NCI-H187 treated with DMSO at 0.1 percent for 48 hours (cell line): ENCODE results near the gene GID8.

ENCODE experiments used
- DNase-seq: peaks from one replicate; lab custom pipeline; 2025; lab: John Stamatoyannopoulos, UW

The GID8 gene

GRCh38 chr20:62970307-62971210 is 32.6 kb downstream of the GID8 start:
- DNase-seq: no peak

- DNase-seq: no peak
These were observed 33.4 kb downstream of the GID8 start for GRCh38 chr20:62971211-62971949.

DNA sequence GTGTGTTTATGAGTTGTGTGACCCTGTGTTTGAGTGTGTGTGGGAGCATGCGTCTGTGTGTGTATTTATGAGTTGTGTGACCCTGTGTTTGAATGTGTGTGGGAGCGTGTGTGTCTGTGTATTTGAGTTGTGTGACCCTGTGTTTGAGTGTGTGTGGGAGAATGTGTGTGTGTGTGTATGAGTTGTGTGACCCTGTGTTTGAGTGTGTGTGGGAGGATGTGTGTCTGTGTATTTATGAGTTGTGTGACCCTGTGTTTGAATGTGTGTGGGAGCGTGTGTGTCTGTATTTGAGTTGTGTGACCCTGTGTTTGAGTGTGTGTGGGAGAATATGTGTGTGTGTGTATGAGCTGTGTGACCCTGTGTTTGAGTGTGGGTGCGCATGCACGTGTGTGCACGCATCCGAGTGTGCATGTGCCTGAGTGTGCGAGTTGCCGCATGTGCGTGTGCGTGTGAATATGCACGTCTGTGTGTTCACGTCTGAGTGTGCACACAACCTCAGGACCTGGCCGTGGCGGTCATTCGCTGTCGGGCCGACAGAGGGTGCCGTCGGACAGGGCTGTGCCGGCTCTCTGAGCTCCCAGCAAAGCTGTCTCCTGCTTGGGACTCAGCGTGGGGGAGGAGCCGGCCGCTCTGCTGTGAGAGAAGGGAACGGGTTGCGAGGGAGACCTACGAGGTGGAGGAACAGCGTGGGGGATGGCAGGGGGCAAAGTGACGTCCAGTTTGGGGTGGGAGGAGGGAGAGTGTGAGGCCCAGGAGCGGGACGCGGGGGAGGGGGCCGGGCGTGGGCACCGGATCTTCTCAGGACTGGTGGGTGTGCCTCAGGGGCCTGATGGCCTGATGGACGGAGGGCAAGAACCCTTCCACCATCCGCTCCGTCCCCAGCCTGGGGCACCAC is 34.2 kb downstream of the GID8 start:
- no peak for DNase-seq

DNA sequence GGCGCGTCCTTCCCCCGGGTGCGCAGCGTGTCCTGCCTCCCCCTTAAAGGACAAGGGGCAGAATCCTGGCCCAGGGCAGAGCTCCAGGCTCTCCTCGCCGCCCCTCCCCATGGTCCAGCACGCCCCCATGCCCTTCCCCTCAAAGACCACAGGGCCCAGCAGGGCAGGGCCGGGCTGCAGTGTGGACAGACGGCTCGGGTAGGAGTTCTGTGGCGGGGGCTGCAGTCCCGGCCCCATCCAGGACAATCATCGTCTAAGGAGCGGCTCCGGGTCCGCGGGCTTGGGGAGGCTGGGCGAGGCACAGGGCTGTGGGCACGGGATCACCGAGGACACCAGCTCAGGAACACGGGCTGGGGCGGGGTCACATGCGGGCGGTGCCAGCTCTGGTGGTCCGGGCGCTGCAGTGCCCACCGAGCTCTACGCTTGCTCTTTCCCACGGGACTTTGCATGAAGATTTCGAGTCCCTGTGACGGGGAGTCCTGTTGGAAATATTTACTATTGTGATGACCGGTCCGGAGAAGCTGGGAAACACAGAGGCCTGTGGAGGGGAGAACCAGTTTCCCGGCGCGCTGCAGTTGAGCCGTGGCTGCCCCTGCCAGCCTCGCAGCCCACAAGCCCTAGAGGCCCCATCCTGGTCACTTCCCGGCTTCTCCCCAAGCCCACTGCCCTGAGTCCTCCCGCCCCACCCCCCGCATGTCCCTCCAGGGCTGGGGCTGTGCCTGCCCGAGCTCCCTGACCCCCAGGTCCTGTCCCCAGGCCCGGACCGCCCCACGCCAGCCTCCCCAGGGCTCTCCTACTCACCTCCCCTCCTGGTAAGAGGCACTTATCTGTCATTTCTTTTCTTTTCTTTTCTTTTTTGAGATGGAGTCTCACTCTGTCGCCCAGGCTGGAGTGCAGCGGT is 35.1 kb downstream of the GID8 start:
- no peak for DNase-seq

- no peak for DNase-seq
These were observed 37.4 kb downstream of the GID8 start for GRCh38 chr20:62975251-62975760.

DNA sequence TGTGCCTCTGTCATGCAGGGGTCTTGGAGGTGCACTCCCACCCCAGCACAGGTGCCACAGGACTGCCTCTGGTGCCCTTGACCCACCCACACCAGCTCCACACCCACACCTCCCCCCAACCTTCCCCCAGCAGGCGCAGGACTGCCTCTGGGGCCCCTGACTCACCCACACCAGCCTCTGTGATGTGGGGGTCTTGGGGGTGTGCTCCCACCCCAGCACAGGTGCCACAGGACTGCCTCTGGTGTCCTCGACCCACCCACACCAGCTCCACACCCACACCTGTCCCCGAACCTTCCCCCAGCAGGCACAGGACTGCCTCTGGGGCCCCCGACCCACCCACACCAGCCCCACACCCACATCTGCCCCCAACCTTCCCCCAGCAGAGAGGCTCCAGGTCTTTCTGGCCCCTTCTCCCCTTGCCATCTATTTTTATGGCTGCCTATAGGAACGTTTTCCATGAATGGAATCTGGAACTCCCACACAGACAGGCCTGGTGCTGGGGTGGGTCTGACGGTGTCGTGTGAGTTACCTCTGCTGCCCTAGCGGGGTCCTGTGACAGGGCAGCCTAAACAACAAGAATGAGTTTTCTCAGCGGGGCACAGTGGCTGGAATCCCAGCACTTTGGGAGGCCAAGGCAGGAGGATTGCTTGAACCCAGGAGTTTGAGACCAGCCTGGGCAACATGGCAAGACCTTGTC is 38.0 kb downstream of the GID8 start:
- no peak for DNase-seq

- no peak for DNase-seq
These were observed 38.9 kb downstream of the GID8 start for GRCh38 chr20:62976886-62977285.

GRCh38 chr20:62977613-62978560 is 39.9 kb downstream of the GID8 start:
- DNase-seq: no peak

- no peak for DNase-seq
These were observed 40.6 kb downstream of the GID8 start for GRCh38 chr20:62978561-62978943.

DNA sequence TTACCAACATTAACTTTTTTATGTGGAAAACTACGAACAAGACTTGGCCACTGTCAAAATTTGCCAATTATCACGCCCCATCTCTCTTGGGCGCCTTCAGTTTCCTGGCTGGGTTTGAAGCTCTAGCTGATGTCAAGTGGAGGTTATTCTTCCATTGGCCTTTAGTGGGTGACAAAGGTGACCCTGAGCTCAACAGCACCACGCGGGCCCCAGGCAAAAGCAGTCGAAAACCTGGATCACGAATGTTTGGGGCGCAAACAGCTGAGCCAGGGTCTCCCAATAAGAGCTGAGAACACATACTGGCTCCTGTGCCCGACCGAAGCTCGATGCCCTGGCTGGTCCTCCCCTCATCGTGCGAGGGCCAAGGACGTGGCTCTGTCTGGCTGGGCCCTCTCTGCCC is 41.4 kb downstream of the GID8 start:
- no peak for DNase-seq

GRCh38 chr20:62979876-62980373 is 42.0 kb downstream of the GID8 start:
- DNase-seq: no peak

DNA sequence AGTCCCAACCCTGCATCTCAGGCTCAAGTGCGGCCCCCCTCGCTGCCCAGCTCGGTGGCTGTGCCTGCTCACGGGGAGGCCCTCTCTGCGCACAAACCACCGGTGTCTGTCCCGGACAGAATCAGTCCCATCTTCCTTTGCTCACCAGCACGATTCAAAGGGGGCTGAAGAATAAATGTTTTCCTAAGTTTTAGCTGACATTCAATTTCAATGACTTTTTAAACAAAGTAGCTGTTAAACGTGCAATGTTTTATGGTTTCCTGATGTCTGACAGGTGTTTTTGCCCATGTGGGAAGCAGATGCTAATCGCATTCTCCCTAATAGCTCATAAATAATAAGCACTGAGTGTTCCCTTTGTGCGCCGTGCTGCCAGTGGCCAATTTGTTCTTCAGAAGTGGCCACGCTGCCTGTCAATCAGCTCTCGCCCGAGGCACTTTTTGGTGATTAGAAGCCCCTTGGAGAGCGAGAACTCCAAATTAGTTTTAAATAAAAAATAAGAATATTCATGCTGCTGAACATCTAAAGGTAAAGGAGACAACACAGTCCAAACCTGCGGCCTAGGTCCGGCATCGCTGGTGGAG is 42.5 kb downstream of the GID8 start:
- no peak for DNase-seq

- DNase-seq: no peak
These were observed 43.0 kb downstream of the GID8 start for GRCh38 chr20:62980970-62981369.

DNA sequence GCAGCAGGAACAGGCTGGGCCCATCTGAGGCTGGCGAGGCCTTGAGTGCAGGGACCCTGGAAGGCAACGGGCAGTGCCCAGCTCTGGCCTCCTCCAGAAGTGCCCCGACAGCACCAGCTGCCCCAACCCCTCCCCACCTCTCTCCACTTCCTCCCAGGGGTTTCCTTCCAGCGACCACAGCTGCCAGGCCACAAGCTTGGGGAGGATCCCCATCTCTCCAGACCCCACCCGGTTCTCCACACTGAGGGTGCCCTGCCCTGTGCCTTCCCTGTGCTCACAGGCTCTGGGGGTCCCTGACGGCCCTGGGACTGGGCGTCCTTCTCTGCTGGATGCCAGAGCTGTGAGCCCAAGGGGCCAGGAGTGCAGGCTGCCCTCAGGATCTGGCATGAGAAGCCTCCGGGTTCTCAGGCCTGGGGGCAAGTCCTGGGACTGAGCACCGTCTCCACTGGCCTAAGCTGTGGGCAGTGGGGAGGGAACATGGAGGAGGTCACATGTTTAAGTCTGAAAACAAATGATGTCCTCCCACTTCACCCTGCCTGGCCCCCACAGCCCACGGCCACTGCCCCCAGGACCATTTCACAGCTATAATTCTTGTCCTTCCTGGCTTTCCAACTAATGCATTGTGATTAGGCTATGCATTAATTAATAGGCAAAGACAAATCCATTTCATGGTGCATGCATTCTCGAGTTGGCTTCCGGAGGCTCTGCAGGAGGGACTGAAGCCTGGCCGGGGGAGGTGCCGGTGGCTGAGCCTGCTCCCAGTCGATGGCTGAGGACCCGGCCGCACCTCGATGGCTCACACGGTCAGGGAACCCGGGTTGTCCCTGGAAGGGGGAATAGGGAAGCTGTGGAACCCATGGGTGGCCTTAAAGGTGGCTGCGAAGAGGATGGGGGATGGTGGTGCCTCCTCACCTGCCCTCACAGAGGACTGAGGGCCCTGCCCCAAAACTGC is 44.5 kb downstream of the GID8 start:
- no peak for DNase-seq

- no peak for DNase-seq
These were observed 45.3 kb downstream of the GID8 start for GRCh38 chr20:62983210-62983609.

DNA sequence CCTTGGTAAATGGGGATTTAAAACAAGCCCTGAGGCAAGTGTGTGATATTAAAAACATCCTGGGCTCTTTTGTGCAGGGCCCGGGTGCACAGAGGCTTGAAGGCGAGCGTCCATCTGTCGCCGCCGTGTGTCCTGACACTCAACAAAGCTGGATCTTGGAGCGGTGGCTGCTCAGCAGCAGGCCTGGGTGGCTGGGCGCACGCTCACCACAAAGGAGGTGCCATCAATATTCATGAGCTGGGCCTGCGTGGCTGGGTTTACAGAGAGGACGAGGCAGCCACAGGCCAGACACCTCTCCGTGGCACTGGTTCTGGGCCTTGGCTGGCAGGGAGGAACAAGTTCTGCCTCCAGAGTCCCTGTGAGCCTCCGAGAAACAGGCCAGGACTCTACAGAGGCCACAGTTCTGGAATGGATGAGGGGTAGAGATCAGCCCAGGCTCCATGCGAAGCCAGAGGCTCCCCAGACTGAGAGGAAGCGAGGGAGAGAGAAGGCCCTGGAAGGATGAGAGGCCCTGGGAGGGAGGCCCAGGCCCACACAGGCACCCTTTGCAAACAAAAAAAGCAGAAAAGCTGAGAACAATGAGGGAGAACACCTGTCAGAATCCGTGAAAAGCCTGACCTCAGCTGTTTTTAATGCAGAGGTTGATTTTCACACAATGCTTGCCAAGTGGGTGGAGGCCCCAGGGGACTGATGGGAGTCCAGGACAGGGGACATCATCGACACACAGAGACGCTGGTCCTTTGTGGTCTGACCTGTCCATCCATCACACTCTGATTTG is 46.9 kb downstream of the GID8 start:
- DNase-seq: no peak

DNA sequence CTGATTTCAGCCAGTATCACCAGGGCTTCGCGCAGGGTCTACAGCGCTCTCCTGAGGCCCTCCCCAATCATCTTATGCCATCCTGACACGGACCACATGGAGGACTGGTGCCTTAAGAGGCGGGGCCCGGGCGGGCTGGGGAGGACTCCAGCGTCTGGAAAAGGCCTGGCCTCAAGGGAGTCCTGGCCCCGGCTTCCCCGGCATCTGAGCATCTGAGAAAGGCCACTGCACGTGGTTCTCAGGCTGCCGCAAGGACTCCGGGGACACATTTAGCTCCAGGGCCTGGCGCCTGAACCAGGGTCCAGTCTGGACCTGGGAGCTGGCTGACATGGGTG is 47.5 kb downstream of the GID8 start:
- no peak for DNase-seq
